Suppressor macrophage treated with lipopolysaccharide for 4 hours (primary cell): ENCODE data around the gene SELENOI.
"Not testable (repeated sequence)": the region's sequence is repeated elsewhere in the genome, so short reads cannot be mapped to it uniquely, and the experiment has no call there.

Experiments used
- DNase-seq: peaks from one replicate; pipeline ENCODE4 v3.0.0-alpha.2; 2020

Gene SELENOI

DNA sequence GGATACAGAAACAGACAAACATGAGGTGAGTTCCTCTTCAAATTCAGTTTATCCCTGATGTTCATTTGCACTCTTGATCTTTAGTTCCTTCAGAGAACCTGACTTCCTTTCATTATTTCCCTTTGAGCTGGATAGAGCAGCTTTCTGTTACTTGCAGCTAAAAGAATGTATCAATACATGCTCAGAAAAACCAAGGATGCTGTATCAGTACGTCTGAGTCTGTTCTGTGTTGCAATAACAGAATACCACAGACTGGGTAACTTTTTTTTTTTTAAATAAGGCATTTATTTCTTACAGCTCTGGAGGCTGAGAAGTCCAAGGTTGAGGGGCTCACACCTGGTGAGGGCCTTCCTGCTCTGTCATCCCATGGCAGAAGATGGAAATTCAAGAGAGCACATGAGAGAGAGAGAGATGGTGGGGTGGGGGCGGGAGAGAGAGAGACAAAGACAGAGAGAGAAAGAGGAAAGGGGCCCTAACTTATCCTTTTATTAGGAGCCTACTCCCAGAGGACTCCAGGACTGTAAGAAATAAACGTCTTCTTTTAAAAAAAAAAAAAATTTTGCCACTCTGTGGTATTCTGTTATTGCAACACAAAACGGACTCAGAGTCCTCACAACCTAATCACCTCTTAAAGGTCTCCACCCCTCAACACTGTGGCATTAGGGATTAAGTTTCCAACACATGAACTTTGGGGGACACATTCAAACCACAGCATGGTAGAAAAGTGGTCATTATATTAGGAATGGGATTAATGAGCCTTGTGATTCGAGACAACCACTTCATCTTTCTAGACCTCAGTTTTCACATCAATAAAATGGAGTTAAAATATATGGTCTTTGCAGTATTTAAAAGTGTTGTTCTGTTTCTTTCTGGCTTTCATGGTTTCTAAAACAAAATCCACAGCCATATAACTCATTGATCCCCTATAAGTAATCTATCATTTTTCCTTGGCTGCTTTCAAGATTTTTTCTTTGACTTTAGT is 18.4 kb upstream of the SELENOI start:
- peak; percentile 17 for DNase-seq

DNA sequence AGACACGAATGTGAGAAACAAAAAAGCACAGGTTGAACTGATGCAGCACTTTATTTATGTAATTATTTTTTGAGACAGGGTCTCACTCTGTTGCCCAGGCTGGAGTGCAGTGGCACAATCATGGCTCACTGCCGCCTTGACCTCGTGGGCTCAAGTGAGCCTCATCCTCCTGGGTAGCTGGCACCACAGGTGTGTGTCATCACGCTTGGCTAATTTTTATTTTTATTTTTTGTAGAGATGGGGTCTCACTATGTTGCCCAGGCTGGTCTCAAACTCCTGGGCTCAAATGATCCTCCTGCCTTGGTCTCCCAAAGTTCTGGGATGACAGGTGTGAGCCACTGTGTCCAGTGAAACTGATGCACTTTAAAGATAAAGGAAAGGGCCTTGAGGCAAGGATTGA is 16.9 kb upstream of the SELENOI start:
- not testable (repeated sequence) for DNase-seq

DNA sequence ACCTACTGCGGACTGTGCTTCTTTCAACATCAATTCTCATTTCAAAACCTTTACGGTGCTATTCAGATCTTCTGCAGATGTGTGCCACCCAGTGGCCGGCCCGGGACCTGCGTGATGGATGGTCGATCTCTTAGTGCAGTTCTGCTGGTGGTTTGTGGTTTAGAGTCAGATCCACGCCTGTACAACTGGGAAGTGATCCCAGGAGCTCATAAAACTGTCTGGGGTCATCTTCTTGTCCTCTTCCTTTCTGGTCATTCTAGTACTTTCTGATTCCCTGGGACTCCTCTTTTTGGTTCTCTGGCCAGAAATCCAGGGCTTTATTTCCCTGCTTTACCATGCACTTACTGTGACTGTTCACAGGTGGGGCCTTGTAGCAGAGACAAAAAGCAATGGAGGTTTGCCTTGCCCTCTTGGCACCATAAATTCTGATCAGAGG is 15.8 kb upstream of the SELENOI start:
- peak; percentile 93 for DNase-seq

DNA sequence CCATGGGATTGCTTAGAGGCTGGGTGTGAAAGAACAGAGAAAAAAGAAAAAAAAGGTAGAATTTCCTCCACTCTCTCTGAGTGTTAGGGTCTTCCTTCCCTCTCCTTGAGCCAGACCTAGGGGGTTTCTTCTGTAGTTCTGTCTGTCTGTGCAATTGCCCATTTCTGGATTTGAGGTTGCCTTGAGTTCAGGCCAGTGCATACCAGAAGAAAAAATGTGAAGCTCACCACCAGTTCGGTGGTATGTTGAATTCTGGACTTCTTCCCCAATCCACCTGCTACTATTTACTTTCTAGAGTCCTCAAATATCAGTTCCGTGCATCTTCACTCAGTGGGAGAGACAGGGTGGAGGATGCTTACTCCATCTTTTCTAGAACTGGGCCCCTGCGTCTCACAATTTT is 15.3 kb upstream of the SELENOI start:
- DNase-seq: no peak

DNA sequence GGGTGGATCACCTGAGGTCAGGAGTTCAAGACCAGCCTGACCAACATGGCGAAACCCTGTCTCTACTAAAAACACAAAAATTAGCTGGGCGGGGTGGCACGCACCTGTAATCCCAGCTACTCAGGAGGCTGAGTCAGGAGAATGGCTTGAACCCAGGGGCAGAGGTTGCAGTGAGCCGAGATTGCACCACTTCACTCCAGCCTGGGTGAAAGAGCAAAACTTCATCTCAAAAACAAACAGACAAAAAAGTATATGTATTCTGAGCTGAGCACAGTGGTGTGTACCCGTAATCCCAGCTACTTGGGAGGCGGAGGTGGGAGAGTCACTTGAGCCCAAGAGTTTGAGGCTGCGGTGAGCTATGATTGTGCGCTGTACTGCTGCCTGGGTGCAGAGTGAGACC is 14.6 kb upstream of the SELENOI start:
- not testable (repeated sequence) for DNase-seq

DNA sequence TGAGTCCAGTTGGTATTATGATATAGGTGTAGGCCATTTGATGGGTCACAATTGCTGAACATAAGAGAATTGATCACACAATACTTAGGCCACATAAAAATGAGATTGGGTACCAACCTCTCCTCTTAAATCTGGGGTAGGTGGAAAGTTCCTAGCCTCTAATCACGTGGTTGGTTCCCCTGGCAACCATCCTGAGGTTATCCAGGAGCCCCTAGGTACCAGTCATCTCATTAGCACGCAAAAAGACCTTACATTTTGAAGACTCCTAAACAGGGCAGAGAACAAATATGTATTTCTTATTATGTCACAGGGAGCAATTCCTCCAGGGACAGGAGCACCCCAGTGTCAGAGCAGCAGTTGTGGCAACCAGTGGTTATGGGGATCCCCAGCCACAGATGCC is 12.7 kb upstream of the SELENOI start:
- DNase-seq: no peak

DNA sequence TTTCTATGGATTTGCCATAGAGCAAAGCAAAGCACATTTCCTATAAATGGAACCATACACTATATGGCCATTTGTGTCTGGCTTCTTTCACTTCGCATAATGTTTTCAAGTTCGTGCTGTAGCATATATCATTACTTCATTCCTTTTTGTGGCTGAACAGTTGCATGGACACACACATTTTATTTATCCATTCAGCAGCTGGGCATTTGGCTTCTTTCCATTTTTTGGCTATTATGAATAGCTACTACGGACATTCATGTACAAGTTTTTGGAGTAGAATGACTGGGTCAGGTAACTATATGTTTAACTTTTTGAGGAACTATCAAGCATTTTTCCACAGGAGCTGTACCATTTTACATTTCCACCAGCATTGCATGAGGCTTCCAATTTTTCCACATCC is 10.7 kb upstream of the SELENOI start:
- no peak for DNase-seq

DNA sequence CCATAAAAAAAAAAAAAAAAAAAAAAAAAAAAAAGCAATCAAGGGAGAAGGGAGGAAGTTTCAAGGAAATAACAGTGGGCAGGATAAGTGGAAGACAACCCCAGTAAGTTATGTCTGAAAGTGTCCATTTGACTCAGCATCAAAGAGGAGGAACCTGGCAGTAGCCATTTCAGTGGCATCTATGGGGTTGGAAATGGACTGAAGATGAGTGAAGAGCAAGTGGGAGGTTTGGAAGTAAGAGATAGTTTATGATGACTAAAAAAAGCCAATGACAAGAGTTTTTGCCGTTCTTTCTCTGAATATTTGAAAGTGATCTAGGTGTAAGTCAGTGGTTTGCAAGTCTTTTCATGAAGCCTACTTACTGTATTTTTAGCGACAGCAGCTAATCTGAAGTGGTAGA is 9.2 kb upstream of the SELENOI start:
- DNase-seq: no peak

DNA sequence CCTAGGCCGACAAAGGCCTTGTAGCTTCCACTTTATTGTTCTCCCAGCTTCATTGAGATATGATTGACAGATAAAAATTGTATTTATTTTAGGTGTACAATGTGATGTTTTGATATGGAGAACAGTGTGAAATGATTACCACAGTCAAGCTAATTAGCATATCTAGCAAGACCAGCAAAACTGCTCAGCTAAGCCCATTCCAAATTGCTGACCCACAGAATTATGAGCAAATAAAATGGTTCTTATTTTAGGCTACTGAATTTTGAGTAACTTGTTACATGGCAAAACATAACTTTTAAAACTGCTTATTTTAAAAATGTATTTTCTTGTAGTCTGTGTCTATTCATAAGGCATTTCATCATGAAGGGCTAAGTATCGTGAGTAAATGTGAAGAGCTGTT is 8.6 kb upstream of the SELENOI start:
- no peak for DNase-seq

DNA sequence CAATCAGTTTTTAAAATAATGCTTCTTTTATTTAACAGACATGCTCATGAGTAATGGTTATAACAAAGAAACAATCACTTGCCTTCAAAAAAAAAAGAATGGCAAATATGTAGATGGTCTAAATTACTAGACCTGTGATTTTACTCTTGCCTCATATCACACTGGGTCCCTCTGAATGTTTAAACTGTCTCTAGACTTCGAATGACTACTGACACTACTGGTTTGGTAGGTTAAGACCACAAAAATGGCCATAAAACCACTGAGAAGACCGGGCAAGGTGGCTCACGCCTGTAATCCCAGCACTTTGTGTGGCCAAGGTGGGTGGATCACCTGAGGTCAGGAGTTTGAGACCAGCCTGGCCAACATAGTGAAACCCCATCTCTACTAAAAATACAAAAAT is 5.1 kb upstream of the SELENOI start:
- no peak for DNase-seq

DNA sequence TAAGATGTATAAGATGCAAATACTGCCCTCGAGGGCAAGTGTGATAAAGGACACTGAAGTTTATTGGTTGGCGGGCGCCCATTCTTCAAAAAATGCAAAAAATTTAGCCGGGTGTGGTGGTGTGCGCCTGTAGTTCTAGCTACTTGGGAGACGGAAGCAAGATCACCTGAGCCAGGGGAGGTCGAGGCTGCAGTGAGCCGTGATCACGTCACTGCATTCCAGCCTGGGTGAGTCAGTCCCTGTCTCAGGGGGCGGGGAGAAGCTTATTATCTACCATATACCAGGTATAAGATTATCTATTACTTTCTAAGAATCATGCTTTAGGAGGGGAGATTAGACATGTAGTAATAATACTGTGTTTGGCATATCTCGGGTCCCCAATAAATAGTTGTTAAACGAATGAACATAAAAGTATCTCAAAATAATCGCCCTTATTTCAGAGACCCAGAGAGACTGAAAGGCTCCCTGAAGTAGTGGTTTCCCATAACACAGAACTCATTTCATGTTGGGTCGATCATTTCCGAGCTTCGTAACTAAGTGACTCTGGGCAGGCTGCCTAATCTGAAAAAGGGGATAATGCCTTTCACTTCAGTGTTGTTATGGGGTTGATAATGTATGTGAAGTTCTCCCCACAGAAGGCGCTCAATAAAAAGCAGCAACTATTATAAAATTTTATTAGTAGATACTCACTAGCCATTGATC is 1.2 kb upstream of the SELENOI start:
- DNase-seq: no peak

DNA sequence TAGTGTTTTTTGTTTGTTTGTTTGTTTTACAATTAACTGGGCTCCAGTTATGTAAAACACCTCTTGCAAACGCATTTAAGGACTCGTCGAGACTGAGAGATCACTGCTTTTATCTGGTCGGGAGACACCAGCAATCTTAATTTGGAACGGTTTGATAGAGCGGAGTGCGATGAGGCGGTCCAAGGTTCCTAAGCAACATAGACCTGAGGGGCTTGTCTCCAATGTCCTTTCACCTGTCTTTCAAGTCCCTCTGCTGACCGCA is 729 bp upstream of the SELENOI start:
- DNase-seq: no peak

DNA sequence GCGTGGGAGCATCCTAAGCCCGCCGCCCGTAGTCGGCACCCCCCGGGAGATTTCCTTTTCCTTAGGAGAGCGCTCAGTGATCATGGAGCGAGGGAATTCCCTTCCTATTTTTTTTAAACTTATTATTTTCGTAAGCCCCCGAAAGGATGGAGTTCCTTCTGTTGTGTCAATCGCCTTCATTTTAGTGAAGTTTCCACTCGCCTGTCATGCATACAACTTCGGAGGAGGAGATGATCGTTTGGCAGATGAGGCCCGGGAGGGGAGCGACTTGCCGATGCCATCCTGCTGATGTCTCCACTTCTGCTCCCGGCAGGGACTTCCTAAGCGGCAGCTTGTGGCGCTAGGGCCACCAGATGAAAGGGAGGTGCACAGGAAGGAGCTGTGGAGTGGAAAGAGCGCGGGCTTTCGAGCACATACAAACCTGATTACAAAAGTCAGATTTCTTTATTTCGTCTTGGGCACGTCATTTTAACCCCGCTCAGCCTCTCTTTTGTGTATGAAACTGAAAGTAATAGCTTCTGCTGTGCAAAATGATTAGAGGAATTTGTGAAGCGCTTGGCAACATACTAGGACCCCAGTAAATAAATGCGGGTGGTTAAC is 611 bp downstream of the SELENOI start, which contains the start of gene ADGRF3:
ADGRF3 (minus strand) TSS at position 336 of the 600 bp plus-strand sequence. CDS start 555 bp downstream, outside the sequence.
- peak; percentile 77 for DNase-seq

DNA sequence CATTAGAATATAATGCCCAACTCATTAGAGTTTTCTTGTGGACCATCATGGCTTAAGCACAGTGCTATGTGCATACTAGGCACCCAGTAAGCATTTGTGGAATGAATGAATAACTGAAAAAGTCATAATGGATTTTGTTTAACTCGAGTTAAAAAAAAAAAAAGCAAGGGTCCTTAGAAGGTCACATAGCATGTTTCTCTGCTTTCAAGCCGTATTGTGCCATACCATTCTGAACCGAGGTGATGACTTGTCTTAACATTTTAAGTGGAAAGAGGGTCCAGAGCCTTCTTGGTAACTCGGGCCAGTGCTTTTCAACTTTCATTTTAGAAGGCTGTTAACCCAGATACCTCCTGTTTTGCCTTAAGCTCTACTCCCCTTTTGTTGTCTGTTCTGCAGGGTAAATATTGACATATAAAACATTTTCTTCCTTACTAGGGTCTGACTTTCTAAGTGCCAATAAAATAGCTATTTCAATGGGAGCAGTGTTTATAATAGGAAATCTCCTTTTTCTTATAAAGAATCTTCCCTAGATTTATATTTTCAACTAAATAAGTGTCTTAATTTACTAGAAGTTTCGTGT is 1.4 kb downstream of the SELENOI start:
- no peak for DNase-seq

DNA sequence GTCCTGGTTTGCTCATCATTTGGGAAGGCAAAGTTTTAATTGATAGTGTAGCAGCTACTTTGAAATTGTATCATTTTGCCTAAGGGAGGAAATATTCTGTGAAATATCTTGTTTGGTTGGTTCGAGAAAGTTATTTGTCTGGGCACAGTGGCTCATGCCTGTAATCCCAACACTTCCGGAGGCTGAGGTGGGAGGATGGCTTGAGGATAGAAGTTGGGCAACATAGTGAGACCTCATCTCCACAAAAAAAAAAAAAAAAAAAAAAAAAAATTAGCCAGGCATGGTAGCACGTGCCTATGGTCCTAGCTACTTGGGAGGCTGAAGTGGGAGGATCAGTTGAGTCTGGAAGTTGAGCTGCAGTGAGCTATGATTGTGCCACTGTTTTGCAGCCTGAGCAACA is 3.7 kb downstream of the SELENOI start:
- no peak for DNase-seq

DNA sequence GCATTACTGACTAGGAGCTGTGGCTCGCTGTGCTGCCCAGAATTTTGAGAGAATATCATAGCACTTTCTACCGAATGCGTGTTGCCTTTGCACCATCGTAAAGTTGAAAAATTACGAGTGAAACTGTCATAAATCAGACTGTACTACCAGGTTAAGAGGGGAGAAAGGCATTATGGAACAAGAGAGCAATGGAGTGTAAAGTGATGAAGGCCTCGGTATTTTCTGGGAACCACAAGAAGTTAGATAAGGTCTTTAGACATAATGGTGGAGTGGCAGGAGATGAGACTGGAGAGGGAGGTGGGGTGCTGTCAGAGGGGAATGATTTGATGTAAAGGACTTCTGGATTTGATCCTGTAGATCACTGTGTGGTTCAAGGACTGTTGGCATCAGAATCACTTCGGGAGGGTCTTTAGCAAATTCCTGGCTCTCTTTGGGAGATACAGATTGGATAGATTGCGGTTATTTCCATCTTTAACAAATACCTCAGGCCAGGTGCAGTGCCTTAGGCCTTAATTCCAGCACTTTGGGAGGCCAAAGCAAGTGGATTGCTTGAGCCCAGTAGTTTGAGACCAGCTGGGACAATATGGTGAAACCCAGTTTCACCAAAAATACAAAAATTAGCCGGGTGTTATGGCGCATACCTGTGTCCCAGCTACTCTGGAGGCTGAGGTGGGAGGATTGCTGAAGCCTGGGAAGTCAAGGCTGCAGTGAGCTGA is 5.6 kb downstream of the SELENOI start:
- no peak for DNase-seq

DNA sequence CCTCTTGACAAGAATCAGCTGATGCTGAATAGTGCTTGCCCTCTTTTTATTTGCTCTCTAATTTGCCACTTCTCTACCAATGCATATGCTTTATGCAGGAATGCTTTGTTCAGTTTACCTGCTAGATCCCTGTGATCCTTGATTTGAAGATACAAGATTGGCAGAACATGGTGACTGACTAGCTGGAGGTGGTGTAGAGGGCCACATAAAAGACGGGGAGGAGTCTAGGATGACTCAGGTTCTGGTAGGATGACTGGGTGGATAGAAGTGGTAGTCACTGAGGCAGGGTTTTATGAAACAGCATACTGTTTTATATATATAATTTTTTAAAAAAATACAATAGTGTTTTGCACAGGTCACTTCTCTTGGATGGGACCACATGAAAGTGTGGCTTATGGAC is 6.9 kb downstream of the SELENOI start:
- peak; percentile 47 for DNase-seq

DNA sequence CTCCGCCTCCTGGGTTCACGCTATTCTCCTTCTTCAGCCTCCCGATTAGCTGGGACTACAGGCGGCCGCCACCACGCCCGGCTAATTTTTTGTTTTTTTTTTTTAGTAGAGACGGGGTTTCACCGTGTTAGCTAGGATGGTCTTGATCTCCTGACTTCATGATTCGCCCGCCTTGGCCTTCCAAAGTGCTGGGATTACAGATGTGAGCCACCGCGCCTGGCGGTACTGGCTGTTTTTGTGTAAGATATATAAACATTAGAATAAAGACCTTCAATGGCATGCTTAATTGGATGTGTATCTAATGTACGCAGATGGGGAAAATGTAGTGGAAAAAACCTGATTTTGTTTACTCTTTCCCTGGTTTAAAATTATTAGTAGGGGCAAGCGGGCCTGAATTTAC is 8.5 kb downstream of the SELENOI start:
- not testable (repeated sequence) for DNase-seq

DNA sequence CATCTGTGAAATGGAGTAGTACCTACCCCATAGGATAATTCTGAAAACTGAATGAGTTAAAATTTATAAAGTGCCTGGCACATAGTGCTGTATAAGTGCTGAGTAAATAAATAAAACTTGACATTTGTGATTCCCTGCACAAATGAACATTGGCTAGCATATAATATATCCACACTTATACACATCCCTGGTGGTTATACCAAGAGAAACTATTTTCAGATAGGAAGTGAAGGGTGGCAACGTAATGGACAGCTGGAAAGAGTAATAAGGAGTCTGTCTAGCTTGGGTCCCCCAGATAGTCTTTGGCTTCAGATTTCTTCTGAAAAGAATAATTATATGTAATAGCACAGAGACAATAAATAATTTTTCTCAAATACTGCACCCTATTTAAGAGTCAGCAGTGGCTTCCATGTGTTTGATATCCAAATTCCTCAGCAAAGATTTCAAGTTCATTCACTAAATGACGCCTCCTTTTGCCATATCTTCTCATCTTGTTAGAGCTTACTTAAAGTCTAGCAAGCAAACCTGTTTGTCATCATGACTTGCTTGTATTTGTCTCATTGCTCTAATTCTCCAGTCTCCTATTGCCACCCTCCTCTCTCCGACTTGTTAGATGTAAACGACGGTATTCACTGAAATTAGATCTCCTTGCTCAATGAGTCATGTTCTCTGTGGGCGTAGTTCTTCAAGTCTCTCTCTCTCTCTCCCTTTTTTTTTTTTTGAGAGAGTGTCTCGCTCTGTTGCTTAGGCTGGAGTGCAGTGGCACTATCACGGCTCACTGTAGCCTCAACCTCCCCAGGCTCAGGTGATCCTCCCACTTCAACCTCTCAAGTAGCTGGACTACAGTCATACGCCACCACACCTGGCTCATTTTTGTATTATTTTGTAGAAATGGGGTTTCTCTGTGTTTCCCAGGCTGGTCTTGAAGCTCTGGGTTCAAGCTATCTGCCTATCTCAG is 9.4 kb downstream of the SELENOI start:
- peak; percentile 33 for DNase-seq

DNA sequence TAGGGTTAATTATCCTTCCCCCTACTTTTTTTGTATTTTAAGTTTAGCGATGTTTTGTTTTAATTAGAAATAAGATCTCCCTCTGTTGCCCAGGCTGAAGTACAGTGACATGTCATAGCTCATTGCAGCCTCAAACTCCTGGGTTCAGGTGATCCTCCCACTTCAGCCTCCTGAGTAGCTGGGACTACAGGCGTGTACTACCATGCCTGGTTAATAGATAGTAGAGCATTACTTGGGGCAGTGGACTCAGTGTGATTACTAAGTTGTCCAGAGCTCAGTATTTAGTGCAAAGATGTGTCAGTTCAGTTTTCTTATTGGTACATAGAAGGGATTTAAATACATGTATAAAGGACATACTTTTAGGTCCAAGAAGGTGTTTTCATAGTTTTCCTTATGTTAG is 10.2 kb downstream of the SELENOI start:
- DNase-seq: no peak

DNA sequence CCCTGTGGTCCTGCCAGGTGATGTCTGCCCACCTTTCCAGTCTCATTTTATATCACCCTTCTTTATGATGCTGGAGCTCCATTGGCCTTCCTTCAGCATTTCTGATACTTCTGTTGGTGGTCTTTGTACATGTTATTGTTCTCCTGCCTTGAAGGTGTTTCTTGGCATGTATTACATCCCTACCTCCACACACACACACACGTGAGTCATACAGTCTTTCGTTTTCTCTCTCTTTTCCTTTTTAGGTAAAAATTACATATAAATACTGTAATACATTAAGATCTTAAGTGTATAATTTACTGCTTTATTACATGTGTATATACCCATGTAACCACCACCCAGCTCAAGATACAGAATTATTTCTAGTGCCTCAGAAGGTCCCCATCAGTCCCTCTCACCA is 10.8 kb downstream of the SELENOI start:
- DNase-seq: no peak
